Type B pancreatic cell (in vitro differentiated cells): Measurements from ENCODE around the gene RIMOC1. TPM values are rescaled to one million over a fixed set of nuclear protein-coding genes. Genes with fewer than 3 reads are reported as not detected.

ENCODE experiments used
- DNase-seq: peaks from one replicate; pipeline ENCODE4 v3.0.0; 2021; ENCODE audit warnings: mixed read lengths; ENCODE audit not compliant: unreplicated experiment; ENCODE audit errors: extremely low spot score
- H3K27ac Mint-ChIP-seq: 2 replicates; pipeline ENCODE4 v1.8.0; 2021; ENCODE audit warnings: mild to moderate bottlenecking, mixed read lengths
- H3K27me3 Mint-ChIP-seq: 2 replicates; pipeline ENCODE4 v1.8.0; 2021; ENCODE audit warnings: mixed read lengths
- H3K36me3 Mint-ChIP-seq: 2 replicates; pipeline ENCODE4 v1.8.0; 2021; ENCODE audit warnings: mixed read lengths
- H3K4me1 Mint-ChIP-seq: one replicate; pipeline ENCODE4 v1.8.0; 2021; ENCODE audit warnings: mixed read lengths; ENCODE audit not compliant: unreplicated experiment
- H3K4me3 Mint-ChIP-seq: 2 replicates; pipeline ENCODE4 v1.8.0; 2021; ENCODE audit warnings: mild to moderate bottlenecking, mixed read lengths
- H3K9me3 Mint-ChIP-seq: 2 replicates; pipeline ENCODE4 v1.8.0; 2021; ENCODE audit warnings: mixed read lengths
- CTCF ChIP-seq: fragments of 200-600 bp; sonication (generic); conservative IDR thresholded peaks from 2 replicates; pipeline ENCODE4 v1.5.0; 2021; ENCODE audit warnings: antibody characterized with exemption, mild to moderate bottlenecking
- total RNA-seq: library from RNA; stranded (reverse); gene quantifications from 2 replicates; pipeline ENCODE4 v1.2.1, GENCODE V29; 2021; ENCODE audit warnings: low replicate concordance

Gene RIMOC1
- total RNA-seq, 1 donor from 2014 or later = 39.0 TPM

GRCh38 chr5:41892031-41892430 is 12.1 kb upstream of the RIMOC1 start:
- no peaks in the 10 kb centered on the region for H3K36me3 Mint-ChIP-seq
- peaks cover 22% of the 10 kb centered on the region for H3K27me3 Mint-ChIP-seq
- no peak overlapping the region for H3K4me3 Mint-ChIP-seq
- no peaks in the 10 kb centered on the region for H3K9me3 Mint-ChIP-seq
- H3K4me1 Mint-ChIP-seq = peaks cover 4% of the 10 kb centered on the region
- TF ChIP-seq CTCF = no peak
- no peak overlapping the region for H3K27ac Mint-ChIP-seq
- DNase-seq = no peak

GRCh38 chr5:41893074-41893851 is 10.9 kb upstream of the RIMOC1 start:
- peaks cover 27% of the 10 kb centered on the region for H3K27me3 Mint-ChIP-seq

GRCh38 chr5:41896230-41896629 is 7.9 kb upstream of the RIMOC1 start:
- Mint-ChIP-seq H3K4me3 (no peak overlapping the region), H3K27ac (no peak overlapping the region), H3K9me3 (no peaks in the 10 kb centered on the region), H3K27me3 (peaks cover 29% of the 10 kb centered on the region), H3K4me1 (peaks cover 4% of the 10 kb centered on the region), H3K36me3 (no peaks in the 10 kb centered on the region)
- no peak for DNase-seq
- TF ChIP-seq CTCF = no peak

More at GRCh38 chr5:41893074-41893851, 10.9 kb upstream of the RIMOC1 start:
- no peak for DNase-seq
- Mint-ChIP-seq H3K36me3 (no peaks in the 10 kb centered on the region), H3K9me3 (no peaks in the 10 kb centered on the region), H3K27ac (no peak overlapping the region), H3K4me3 (no peak overlapping the region), H3K4me1 (peaks cover 4% of the 10 kb centered on the region)
- no peak for TF ChIP-seq CTCF

GRCh38 chr5:41903382-41903891 is 707 bp upstream of the RIMOC1 start:
- Mint-ChIP-seq H3K4me1 (peaks cover 21% of the 10 kb centered on the region), H3K9me3 (no peaks in the 10 kb centered on the region), H3K36me3 (peaks cover 9% of the 10 kb centered on the region), H3K27me3 (peaks cover 1% of the 10 kb centered on the region), H3K4me3 (peak overlapping the region; percentile 97), H3K27ac (peak overlapping the region; percentile 99)
- no peak for DNase-seq
- TF ChIP-seq CTCF = no peak

GRCh38 chr5:41906151-41906550 is 2.0 kb downstream of the RIMOC1 start:
- H3K4me1 Mint-ChIP-seq = peaks cover 21% of the 10 kb centered on the region
- no peak for TF ChIP-seq CTCF
- no peaks in the 10 kb centered on the region for H3K9me3 Mint-ChIP-seq
- peaks cover 17% of the 10 kb centered on the region for H3K36me3 Mint-ChIP-seq
- peak overlapping the region; percentile 35 for H3K4me3 Mint-ChIP-seq
- DNase-seq = no peak
- peak overlapping the region; percentile 0 for H3K27ac Mint-ChIP-seq
- no peaks in the 10 kb centered on the region for H3K27me3 Mint-ChIP-seq
